ENCODE data around the gene C1orf52. TPM values are rescaled to one million over a fixed set of nuclear protein-coding genes. Genes with fewer than 3 reads are reported as not detected.

Gene C1orf52
- total and polyA plus RNA-seq, 9 of the 15 experiments (the other 6 are each of a cell fraction or from before 2014, with no cell fraction given), result 17.0 to 38.5 (median 33.0) TPM

- TF ChIP-seq HINFP (tag; conservative IDR thresholded peaks at IDR 0.05; ENCODE audit: low read depth) (peak; percentile 69), RFX1 (IDR thresholded peaks at IDR 0.05) (no peak), E2F6 (IDR thresholded peaks at IDR 0.05; ENCODE audit: borderline replicate concordance in 1 of 2, extremely low read depth in 1 of 2, insufficient read depth in 1 of 2, insufficient read length in 1 of 2, low read depth in 1 of 2, low read length in 1 of 2, poor library complexity in 1 of 2, severe bottlenecking in 1 of 2) (no peak), RBM25 (IDR thresholded peaks at IDR 0.05; ENCODE audit: low read depth, low read length, severe bottlenecking) (no peak), CC2D1A (IDR thresholded peaks at IDR 0.05) (no peak), ELF2 (CRISPR knock-in tag; IDR thresholded peaks at IDR 0.05) (no peak), PHB2 (IDR thresholded peaks at IDR 0.05; ENCODE audit: low read depth) (no peak), SIN3A (IDR thresholded peaks at IDR 0.05; ENCODE audit: borderline replicate concordance in 2 of 2, control insufficient read depth in 1 of 2, low read depth in 2 of 2, low read length in 2 of 2) (no peak), SMAD1 (IDR thresholded peaks at IDR 0.05; ENCODE audit: low read depth, low read length, partially characterized antibody) (no peak), TRIM25 (IDR thresholded peaks at IDR 0.05; ENCODE audit: borderline replicate concordance) (no peak), HEY1 (CRISPR knock-in tag; IDR thresholded peaks at IDR 0.05; ENCODE audit: borderline replicate concordance) (no peak), KDM5B (IDR thresholded peaks at IDR 0.05; ENCODE audit: insufficient replicate concordance, low read depth, low read length) (no peak), DNMT1 (IDR thresholded peaks at IDR 0.05) (no peak), ZNF696 (CRISPR knock-in tag; conservative IDR thresholded peaks at IDR 0.05) (no peak), TGIF2 (CRISPR knock-in tag; IDR thresholded peaks at IDR 0.05) (no peak), POU5F1 (IDR thresholded peaks at IDR 0.05; ENCODE audit: borderline replicate concordance, low read depth, low read length, partially characterized antibody) (no peak), ESRRB (CRISPR knock-in tag; IDR thresholded peaks at IDR 0.05; ENCODE audit: borderline replicate concordance) (no peak), RNF2 (IDR thresholded peaks at IDR 0.05) (no peak), ELK3 (CRISPR knock-in tag; IDR thresholded peaks at IDR 0.05) (no peak), SNRNP70 (optimal IDR thresholded peaks at IDR 0.05; ENCODE audit: low read depth, low read length) (no peak), POLR3G (IDR thresholded peaks at IDR 0.05; ENCODE audit: extremely low read depth, insufficient read length, insufficient replicate concordance) (no peak), ZNF217 (CRISPR knock-in tag; IDR thresholded peaks at IDR 0.05) (no peak), FOXA3 (CRISPR knock-in tag; conservative IDR thresholded peaks at IDR 0.05 in 1 of 2, IDR thresholded peaks at IDR 0.05 in 1 of 2) (no peak)
Observed at GRCh38 chr1:85279458-85280080, 20.1 kb upstream of the C1orf52 start (continued).
